HCT116 (cell line): ENCODE measurements around the gene CALD1. TPM values are rescaled to one million over a fixed set of nuclear protein-coding genes. Genes with fewer than 3 reads are reported as not detected.

Experiments
- ATAC-seq: fragments of 200-7000 bp; cut with Tn5 transposase; 2 replicates; pipeline ENCODE4 v1.9.1; 2020; ENCODE audit warnings: mild to moderate bottlenecking, moderate library complexity
- BruUV-seq: library from RNA; stranded (reverse); fragments of 400-500 nt; replicated peaks from 2 replicates; lab custom pipeline; 2021; lab: Mats Ljungman, UMichigan
- CTCF ChIA-PET: fragments of 300-600 bp; sonication (Branson Sonifier 250); formaldehyde crosslinking; loops from one replicate; lab custom pipeline; 2021; ENCODE audit warnings: antibody characterized with exemption; lab: Charles Lee
- POLR2A ChIA-PET: fragments of 300-600, 350-600 bp; sonication (Branson Sonifier 250); formaldehyde crosslinking; loops from one replicate; lab custom pipeline; 2021; ENCODE audit warnings: antibody characterized with exemption; lab: Charles Lee
- RAD21 ChIA-PET, 2 experiments: fragments of 300-600 bp; sonication (Branson Sonifier 250); formaldehyde crosslinking; loops; one replicate each; lab custom pipeline; 2023; ENCODE audit warnings: low total read pairs in 2 of 2; ENCODE audit not compliant: uncharacterized antibody in 2 of 2, unreplicated experiment in 2 of 2, low non-redundant PET in 1 of 2; lab: Charles Lee
- DNase-seq: peaks from one replicate; pipeline ENCODE4 v3.0.0-alpha.2; 2010; ENCODE audit warnings: low read depth, low spot score
- H2AFZ ChIP-seq: fragments of 200-600 bp; shearing (Covaris generic), sonication (generic); 2 replicates; pipeline ENCODE4 v1.6.1; 2017; ENCODE audit warnings: low read depth, mixed run types, mixed read lengths, antibody characterized with exemption, low read length; ENCODE audit not compliant: poor library complexity, severe bottlenecking
- H3K27ac ChIP-seq: 2 replicates; pipeline ENCODE4 v1.5.1; 2012; ENCODE audit warnings: low read depth, low read length
- H3K27me3 ChIP-seq: fragments of 200-600 bp; sonication (generic); 2 replicates; pipeline ENCODE4 v1.6.1; 2016; ENCODE audit warnings: mixed run types, low read length, mixed read lengths; ENCODE audit not compliant: insufficient read depth
- H3K36me3 ChIP-seq, 2 experiments: fragments of 200-500 bp in 1 of 2; fragments of 200-600 bp in 1 of 2; sonication (Bioruptor generic) in 1 of 2; sonication (generic) in 1 of 2; 2 replicates each; pipeline versions ENCODE4 v1.5.1 to v1.6.1; 2014 to 2016; ENCODE audit warnings: low read length in 2 of 2, inconsistent platforms in 1 of 2, mixed read lengths in 1 of 2, mixed run types in 1 of 2; ENCODE audit not compliant: insufficient read depth in 2 of 2, control insufficient read depth in 1 of 2
- H3K4me1 ChIP-seq, 2 experiments: fragments of 200-600 bp in 1 of 2; sonication (generic) in 1 of 2; 2 replicates each; pipeline versions ENCODE4 v1.5.1 to v1.6.1; 2012 to 2017; ENCODE audit warnings: low read length in 2 of 2, inconsistent platforms in 1 of 2, mild to moderate bottlenecking in 1 of 2, mixed read lengths in 1 of 2, mixed run types in 1 of 2, moderate library complexity in 1 of 2; ENCODE audit not compliant: insufficient read depth in 2 of 2, control insufficient read depth in 1 of 2
- H3K4me2 ChIP-seq: fragments of 200-600 bp; sonication (generic); 2 replicates; pipeline ENCODE4 v1.6.1; 2017; ENCODE audit warnings: mixed run types, low read length, mixed read lengths
- H3K4me3 ChIP-seq, 2 experiments: fragments of 200-600 bp in 1 of 2; sonication (generic) in 1 of 2; replicated peaks in 1 of 2; 2 replicates each; pipeline ENCODE4 v1.5.1; 2011 to 2016; ENCODE audit warnings: low read length in 2 of 2, control low read depth in 1 of 2, low read depth in 1 of 2, mild to moderate bottlenecking in 1 of 2, mixed read lengths in 1 of 2, mixed run types in 1 of 2
- H3K79me2 ChIP-seq: fragments of 200-600 bp; sonication (generic); 2 replicates; pipeline ENCODE4 v1.6.1; 2017; ENCODE audit warnings: mild to moderate bottlenecking, mixed run types, low read length, moderate library complexity, mixed read lengths; ENCODE audit not compliant: insufficient read depth
- H3K9ac ChIP-seq: fragments of 200-600 bp; sonication (generic); 2 replicates; pipeline ENCODE4 v1.6.1; 2016; ENCODE audit warnings: low read length, mixed read lengths
- H3K9me2 ChIP-seq: fragments of 200-600 bp; sonication (generic), shearing (Covaris generic); 2 replicates; pipeline ENCODE4 v1.6.1; 2017; ENCODE audit warnings: mixed run types, mild to moderate bottlenecking, moderate library complexity; ENCODE audit not compliant: insufficient read depth
- H3K9me3 ChIP-seq, 2 experiments: fragments of 200-500 bp in 1 of 2; fragments of 200-600 bp in 1 of 2; sonication (Bioruptor generic) in 1 of 2; sonication (generic) in 1 of 2; 2 replicates each; pipeline ENCODE4 v1.6.1; 2014 to 2017; ENCODE audit warnings: low read length in 2 of 2, mixed read lengths in 2 of 2, inconsistent platforms in 1 of 2, low read depth in 1 of 2, mild to moderate bottlenecking in 1 of 2, mixed run types in 1 of 2, moderate library complexity in 1 of 2; ENCODE audit not compliant: control insufficient read depth in 1 of 2, insufficient read depth in 1 of 2
- H4K20me1 ChIP-seq: fragments of 200-600 bp; sonication (generic), shearing (Covaris generic); 2 replicates; pipeline ENCODE4 v1.6.1; 2017; ENCODE audit warnings: mixed run types, mild to moderate bottlenecking, moderate library complexity; ENCODE audit not compliant: insufficient read depth
- ATF3 ChIP-seq: IDR thresholded peaks from 2 replicates; pipeline ENCODE4 v1.6.1; 2012
- CBX3 ChIP-seq: IDR thresholded peaks from 2 replicates; pipeline ENCODE4 v1.6.1; 2012; ENCODE audit warnings: low read depth
- CTCF ChIP-seq, 3 experiments: fragments of 200-600 bp in 1 of 3; sonication (generic) in 1 of 3; IDR thresholded peaks in 2 of 3; conservative IDR thresholded peaks in 1 of 3; 2 replicates each; pipeline ENCODE4 v1.5.1; 2012 to 2017; ENCODE audit warnings: low read depth in 2 of 3, low read length in 2 of 3, antibody characterized with exemption in 1 of 3, borderline replicate concordance in 1 of 3, control low read depth in 1 of 3, mild to moderate bottlenecking in 1 of 3, mixed read lengths in 1 of 3, mixed run types in 1 of 3, moderate library complexity in 1 of 3; ENCODE audit not compliant: insufficient read depth in 1 of 3
- EGR1 ChIP-seq: IDR thresholded peaks from 2 replicates; pipeline ENCODE4 v1.6.1; 2012; ENCODE audit warnings: low read depth
- ELF1 ChIP-seq: IDR thresholded peaks from 2 replicates; pipeline ENCODE4 v1.6.1; 2012; ENCODE audit warnings: low read depth, borderline replicate concordance
- EZH2phosphoT487 ChIP-seq: fragments of 200-600 bp; IDR thresholded peaks from 2 replicates; pipeline ENCODE4 v1.6.1; 2018; ENCODE audit warnings: antibody characterized with exemption, borderline replicate concordance
- FOSL1 ChIP-seq: IDR thresholded peaks from 2 replicates; pipeline ENCODE4 v1.6.1; 2012; ENCODE audit warnings: low read depth
- JUND ChIP-seq: IDR thresholded peaks from 2 replicates; pipeline ENCODE4 v1.6.1; 2012
- POLR2AphosphoS5 ChIP-seq: IDR thresholded peaks from 2 replicates; pipeline ENCODE4 v1.6.1; 2011; ENCODE audit warnings: mild to moderate bottlenecking, low read depth, low read length, moderate library complexity
- RAD21 ChIP-seq: IDR thresholded peaks from 2 replicates; pipeline ENCODE4 v1.6.1; 2012; ENCODE audit warnings: low read depth, mild to moderate bottlenecking
- REST ChIP-seq: IDR thresholded peaks from 2 replicates; pipeline ENCODE4 v1.6.1; 2012; ENCODE audit warnings: low read depth
- SP1 ChIP-seq: IDR thresholded peaks from 2 replicates; pipeline ENCODE4 v1.6.1; 2012; ENCODE audit warnings: low read depth
- YY1 ChIP-seq: IDR thresholded peaks from 2 replicates; pipeline ENCODE4 v1.6.1; 2011; ENCODE audit warnings: low read length, low read depth, moderate library complexity, mild to moderate bottlenecking; ENCODE audit not compliant: insufficient replicate concordance; ENCODE audit errors: extremely low read depth
- ZFX ChIP-seq: fragments of 450-650 bp; IDR thresholded peaks from 2 replicates; pipeline ENCODE4 v1.6.1; 2017
- ZNF274 ChIP-seq: fragments of 200-500 bp; sonication (Bioruptor generic); IDR thresholded peaks from 2 replicates; pipeline ENCODE4 v1.6.1; 2014; ENCODE audit warnings: mild to moderate bottlenecking, low read depth, low read length, inconsistent platforms
- intact Hi-C: fragments of 100-400 bp; cut with micrococcal nuclease; formaldehyde crosslinking; loops from 2 replicates; pipeline ENCODE4 v1.10.0; 2022
- total RNA-seq: library from RNA; stranded (reverse); gene quantifications from one replicate; pipeline ENCODE4 v1.2.1, GENCODE V29; 2021; ENCODE audit not compliant: unreplicated experiment

Gene CALD1
- total RNA-seq, 1 experiment from 2014 or later, result 66.8 TPM

- no peak for TF ChIP-seq EZH2phosphoT487
- no peak for TF ChIP-seq YY1
- TF ChIP-seq SP1, result no peak
- TF ChIP-seq CBX3, result no peak
- no peak for TF ChIP-seq POLR2AphosphoS5
- TF ChIP-seq ELF1, result no peak
- no peak for TF ChIP-seq ATF3
- TF ChIP-seq FOSL1, result no peak
- TF ChIP-seq EGR1, result no peak
- no peak for TF ChIP-seq ZFX
- no peak for TF ChIP-seq RAD21
- TF ChIP-seq JUND, result no peak
- no peak for TF ChIP-seq ZNF274
- TF ChIP-seq CTCF (IDR thresholded peaks at IDR 0.05 in 2 of 3, conservative IDR thresholded peaks at IDR 0.05 in 1 of 3; ENCODE audit: borderline replicate concordance in 1 of 3, insufficient read depth in 1 of 3, low read depth in 2 of 3, low read length in 2 of 3), result no peak
- TF ChIP-seq REST, result no peak
- TF ChIP-seq, all 23 proteins: peak for 0
- Histone ChIP-seq H4K20me1 (no peaks in the 10 kb centered on the region), H3K36me3 (peaks cover 2 to 8% of the 10 kb centered on the region in 2 experiments; a peak in 2 of 4 replicates), H3K27ac (no peak overlapping the region), H2AFZ (no peak overlapping the region), H3K4me2 (no peak overlapping the region), H3K27me3 (no peaks in the 10 kb centered on the region), H3K9me2 (no peaks in the 10 kb centered on the region), H3K9ac (no peak overlapping the region), H3K4me3 (no peak overlapping the region), H3K9me3 (no peaks in the 10 kb centered on the region), H3K79me2 (no peaks in the 10 kb centered on the region), H3K4me1 (no peaks in the 10 kb centered on the region)
- intact Hi-C loops, result no loop called here
- no TSS peak for BruUV-seq
- ATAC-seq (no peak), DNase-seq (no peak)
- CTCF ChIA-PET, result no interaction called here
- POLR2A ChIA-PET, result no interaction called here
- RAD21 ChIA-PET, result no interaction called here
Observed at GRCh38 chr7:134936893-134937510, 157.6 kb downstream of the CALD1 start.
